Amniotic stem cell (primary cell): ENCODE data around the gene ATPAF1.

Experiments used
- DNase-seq: peaks from one replicate; lab custom pipeline; 2025; lab: John Stamatoyannopoulos, UW

ATPAF1 gene

DNA sequence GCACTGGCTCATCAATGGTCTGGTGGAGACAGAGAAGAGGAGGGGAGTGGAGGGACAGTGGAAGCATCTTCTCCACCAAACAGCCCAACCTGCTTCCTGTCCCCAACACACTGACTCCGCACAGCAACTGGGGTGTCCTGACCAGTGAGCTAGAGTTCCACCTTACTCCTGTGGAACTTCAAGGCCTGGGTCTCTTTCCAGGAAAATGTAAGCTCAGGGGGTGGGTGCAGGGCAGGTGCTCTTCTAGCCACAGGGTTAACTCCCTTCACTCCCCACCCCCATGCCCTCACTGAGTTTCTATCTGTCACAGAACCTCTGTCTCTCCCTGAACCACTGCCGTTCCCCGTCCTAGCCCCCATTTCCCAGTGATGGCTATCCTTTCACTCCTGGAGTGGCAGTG is 52.4 kb downstream of the ATPAF1 start:
- no peak for DNase-seq

GRCh38 chr1:46615088-46615487 is 53.1 kb downstream of the ATPAF1 start:
- no peak for DNase-seq

- DNase-seq: no peak
Measured at GRCh38 chr1:46614604-46614984, 53.6 kb downstream of the ATPAF1 start.

DNA sequence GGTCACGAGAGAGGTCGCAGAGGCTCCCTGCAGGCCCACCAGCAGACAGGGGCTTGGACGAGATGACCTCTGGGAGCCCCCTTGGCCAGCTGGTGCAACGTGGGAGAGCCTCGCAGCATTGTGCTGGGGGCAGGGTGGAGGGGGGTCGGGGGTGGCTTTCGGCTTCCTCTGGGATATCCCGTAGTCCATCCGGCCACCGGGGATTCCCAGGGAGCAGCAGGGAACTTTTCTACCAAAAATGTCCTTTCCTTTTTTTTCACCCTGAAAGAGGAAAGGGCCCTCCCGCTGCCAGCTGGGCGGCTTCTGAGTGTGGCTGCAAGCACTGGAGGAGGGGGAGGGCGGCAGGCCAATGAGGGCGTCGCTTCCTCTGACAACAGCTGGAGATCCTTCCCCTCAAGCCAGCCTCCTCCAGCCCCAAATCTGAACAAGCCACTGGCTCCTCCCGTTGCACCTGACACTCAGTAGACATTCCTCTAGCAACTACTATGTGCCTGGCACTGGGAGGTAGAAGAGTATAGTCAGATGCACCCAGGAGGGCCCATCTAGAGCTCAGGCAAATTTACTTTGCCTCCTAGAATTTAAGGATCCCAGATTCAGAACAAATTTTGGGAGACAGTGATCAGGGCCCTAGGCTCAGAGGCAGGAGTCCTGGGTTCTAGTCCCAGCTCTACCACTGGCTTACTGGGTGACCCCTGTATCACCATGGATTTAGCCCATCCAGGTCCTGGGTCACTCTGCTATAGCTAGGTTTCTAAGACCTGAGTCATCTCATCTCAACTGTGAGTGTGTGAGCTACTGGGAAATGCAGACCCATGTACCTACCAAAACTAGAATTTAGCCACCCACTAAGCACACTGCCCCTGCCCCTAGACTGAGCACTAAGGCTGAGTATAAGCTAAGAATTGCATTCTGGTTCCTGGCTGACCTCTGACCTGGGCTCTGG is 54.2 kb downstream of the ATPAF1 start:
- peak; percentile 10 for DNase-seq

DNA sequence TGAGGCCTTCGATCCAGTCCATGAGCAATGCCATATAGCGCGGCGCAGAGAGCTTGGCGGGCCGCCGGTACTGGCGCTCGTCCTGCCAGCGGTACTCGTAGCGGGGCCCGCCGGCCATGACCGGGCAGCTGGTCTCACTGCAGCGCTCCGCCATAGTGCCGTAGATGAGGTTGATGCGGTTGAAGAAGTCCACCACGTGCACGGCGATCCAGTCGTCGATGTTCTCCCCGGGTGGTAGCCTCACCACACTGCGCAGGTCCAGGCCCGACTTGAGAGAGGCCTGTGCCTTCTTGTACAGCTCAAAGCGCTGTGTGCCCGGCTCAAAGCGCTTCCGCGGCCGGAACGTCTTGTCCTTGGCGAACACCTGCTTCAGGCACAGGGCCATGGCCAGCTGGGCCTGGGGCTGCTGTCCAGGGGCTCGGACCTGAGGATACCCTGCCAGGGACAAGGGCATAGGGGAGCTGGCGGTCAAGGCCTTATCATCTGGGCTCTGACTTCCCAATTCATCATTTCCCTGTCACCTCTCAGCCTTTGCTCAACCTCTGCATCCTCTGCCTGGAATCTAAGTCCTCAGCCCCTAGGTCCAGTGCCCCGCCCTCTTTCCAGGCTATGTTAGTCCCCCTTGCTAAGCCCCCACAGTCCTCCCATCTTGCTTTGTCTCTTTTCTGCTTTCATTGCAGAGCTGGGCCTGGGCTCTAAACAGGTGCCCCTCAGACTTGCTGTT is 55.1 kb downstream of the ATPAF1 start:
- DNase-seq: no peak

DNA sequence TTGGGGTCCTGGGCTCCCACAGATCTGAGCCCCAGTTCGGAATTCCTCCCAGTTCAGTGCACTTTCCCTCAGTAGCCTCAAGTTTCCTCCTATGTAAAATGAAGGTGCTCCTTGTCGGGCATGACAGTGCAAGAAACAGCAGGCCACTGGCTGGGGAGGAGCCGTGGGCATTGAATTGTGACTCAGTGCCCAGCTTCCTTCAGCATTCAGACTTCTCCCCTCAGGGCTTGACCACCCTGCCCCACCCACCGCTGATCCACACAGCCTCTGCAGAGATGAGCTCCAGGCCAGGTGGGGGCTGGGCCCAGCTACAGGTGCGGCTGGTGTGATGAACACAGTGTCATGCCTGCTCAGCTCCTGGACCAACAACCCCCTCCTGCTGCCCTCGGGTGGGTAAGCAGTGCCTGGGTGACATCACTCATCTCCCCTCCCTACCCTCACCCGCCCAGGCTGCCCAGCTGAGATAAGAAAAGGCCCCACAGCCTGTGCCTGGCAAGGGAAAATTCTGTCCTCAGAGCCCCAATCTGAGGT is 56.4 kb downstream of the ATPAF1 start:
- peak; percentile 14 for DNase-seq

GRCh38 chr1:46607345-46608130 is 60.6 kb downstream of the ATPAF1 start:
- no peak for DNase-seq

- no peak for DNase-seq
Measured at GRCh38 chr1:46606255-46606965, 61.8 kb downstream of the ATPAF1 start.

- DNase-seq: no peak
Measured at GRCh38 chr1:46605232-46605631, 62.9 kb downstream of the ATPAF1 start.

GRCh38 chr1:46603858-46604549 is 64.2 kb downstream of the ATPAF1 start, which contains the start of gene MKNK1:
Gene MKNK1 (minus strand): TSS chr1:46604268. CDS start chr1:46583327, 20,941 bp downstream.
- DNase-seq: peak; percentile 87

GRCh38 chr1:46603481-46603857 is 64.7 kb downstream of the ATPAF1 start:
- DNase-seq: no peak

DNA sequence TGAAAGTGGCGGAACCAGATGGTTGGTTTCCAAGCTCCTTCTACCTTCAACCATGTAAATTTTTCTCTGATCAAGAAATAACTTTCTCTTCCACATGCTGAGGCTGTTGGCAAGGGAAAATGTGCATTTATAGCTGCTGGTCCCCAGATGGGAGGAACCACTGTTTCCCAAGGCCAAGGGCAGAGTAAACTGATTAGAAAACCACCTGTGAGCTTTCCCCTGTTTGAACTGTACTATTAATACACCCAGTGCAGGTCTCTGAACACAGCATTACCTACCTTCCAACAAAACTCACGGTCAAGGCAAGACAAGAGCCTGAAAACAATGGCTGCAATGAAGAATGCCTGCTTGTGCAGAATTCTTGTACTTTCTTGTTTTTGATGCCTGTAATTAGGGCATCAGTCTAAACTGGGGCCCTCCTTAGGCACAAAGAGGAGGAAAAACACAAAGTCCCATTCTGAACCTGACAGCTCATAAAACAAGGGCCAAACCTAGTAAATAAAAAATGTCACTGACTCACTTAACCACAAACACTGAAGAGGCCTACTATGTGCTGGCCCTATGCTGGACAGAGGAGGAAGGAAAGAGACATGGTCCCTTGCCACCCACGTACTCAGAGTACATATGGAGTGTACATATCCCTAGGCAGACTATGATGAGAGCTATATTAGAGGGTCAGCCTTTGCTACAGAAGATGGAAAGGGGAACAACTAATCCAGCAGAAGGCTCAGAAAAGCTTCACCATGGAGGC is 66.7 kb downstream of the ATPAF1 start:
- no peak for DNase-seq

- no peak for DNase-seq
Measured at GRCh38 chr1:46599059-46599970, 68.8 kb downstream of the ATPAF1 start.

DNA sequence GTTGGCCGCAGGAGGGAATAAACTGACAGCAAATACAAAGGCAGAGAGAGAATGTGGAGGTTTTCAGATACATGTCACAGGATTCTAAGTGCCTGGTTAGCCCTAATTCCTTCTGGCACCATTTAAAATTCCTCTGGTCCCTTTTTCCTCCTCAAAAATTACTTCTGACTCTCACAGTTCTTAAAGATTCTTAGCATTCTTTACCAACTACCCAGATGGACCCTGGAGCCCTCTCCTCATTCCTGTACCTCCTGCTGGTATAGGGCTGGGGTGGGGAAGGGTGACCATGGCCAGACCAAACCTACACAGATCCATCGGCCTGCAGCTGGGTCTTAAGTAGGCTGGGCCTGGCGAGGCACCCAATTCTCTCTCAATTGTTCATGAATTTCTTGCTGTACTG is 71.3 kb downstream of the ATPAF1 start:
- no peak for DNase-seq

- no peak for DNase-seq
Measured at GRCh38 chr1:46596036-46596435, 72.1 kb downstream of the ATPAF1 start.

- DNase-seq: no peak
Measured at GRCh38 chr1:46595127-46595526, 73.0 kb downstream of the ATPAF1 start.

DNA sequence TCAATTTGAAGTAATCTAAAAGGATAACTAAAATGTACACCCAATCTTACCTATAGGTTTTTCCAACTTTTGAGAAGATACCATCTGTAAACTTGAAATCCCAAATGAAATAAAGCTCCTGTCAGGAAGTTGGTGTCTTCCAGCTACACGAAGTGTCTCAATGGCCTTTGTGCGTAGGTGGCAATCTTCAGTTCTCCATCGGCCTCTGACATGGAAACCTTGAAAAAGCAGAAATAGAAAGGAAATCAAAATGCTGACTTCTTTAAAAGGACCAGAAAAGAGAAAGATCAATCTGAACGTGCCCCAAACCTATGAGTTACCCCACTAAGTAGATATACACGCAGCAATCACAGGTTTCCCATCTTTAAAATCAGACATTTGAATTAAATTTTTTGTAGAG is 74.1 kb downstream of the ATPAF1 start:
- DNase-seq: no peak

DNA sequence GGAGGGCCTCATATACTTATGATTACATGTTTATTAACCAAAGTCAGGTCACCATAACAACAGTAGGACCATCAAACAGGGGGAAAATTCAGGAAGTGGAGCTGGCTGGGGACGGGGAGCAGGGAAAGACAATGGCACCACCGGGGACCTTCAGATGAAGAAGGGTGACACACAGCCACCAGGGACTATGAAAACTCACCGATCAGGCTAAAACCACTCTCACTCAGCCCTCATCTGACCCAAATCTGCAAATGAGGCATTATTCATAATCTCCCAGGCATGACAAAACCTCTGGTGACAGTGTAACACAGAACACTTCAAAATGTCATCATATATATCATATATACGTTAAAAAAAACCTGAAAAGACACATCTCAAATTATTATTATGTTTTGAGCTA is 75.3 kb downstream of the ATPAF1 start:
- DNase-seq: no peak

- DNase-seq: no peak
Measured at GRCh38 chr1:46589529-46589928, 78.6 kb downstream of the ATPAF1 start.
